Right kidney (tissue), 1 donor: ENCODE measurements around the gene EXPH5.
A peak's percentile ranks its signal among the peaks of the same experiment; 100 is the strongest.

ENCODE experiments used
- DNase-seq: peaks from one replicate; pipeline ENCODE4 v3.0.0-alpha.2; 2016

EXPH5 gene

DNA sequence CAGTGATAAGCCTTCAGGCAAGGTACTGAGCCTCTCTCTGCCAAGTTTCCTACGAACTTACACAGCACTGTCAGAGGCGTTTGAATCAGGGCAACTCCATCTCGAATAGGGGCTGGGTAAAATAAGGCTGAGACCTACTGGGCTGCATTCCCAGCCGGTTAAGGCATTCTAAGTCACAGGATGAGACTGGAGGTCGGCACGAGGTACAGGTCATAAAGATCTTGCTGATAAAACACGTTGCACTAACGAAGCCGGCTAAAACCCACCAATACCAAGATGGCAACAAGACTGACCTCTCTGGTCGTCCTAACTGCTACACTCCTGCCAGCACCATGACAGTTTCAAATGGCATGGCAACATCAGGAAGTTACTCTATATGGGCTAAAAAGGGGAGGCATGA lies 75.0 kb downstream of the EXPH5 start:
- DNase-seq: no peak

DNA sequence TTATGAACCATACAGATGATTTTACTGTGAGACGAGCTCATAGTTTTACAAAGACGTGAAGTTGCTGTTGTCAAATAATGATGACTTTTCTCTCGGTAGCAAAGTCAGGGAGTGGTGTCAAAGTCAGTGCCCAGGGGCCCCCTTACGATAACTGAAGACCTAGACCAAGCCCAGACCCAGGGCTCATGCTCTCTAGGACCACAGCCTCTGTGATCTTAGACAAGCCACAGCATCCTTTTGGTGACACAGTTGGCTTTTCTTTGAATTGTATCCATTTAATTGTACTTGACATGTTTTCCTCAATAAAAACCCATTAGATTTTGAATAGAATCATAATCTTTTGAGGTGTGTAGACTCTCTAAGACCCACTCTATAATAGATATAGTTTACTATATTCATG lies 77.4 kb downstream of the EXPH5 start:
- DNase-seq: no peak

DNA sequence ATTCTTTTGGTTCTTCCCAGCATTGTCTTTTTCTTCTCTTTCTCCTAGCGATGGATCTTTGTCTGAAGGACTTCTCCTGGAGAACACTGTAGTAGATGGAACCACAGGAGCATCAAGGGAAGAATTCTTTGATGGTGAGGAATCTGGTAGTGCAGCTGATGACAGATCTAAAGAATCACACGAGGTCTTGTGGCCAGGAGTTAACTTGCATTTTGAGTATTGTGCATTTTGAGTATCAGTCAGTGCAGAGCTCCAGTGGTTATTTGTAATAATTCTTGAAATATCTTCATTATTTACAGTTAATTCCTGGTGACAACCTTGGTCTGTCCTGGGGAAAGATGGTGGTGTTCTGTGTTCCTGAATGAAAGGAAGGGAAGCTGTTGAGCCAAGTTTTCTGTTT lies 80.9 kb downstream of the EXPH5 start:
- DNase-seq: no peak

DNA sequence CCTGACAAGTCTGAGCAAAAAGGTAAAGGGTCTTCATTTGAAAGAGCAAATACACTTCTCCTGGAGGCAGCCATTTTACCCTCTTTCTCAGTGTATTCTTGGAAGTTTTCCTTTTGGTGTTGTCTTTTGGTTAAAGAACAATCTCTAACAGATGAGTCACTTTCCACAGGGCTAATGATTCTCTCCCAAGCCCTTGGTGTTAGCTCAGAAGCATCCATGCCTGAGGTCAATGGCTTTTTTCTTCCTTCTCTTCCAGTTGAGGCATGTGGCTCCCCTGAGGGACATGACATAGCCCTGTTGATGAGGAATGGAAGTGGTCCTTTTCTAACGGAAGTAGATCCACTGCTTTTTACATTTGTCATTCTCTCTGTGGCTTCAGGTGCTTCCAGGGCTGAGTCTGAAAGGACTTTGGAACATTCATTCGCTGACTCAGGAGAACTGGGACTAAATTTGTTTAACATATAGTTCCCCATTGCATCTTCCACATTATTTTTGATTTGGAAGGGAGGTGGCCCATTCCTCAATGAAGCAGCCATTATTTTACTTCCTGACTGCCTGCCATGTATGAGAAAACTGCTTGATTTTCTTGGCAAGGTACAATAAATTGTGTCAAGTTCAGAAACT lies 81.6 kb downstream of the EXPH5 start:
- DNase-seq: no peak

DNA sequence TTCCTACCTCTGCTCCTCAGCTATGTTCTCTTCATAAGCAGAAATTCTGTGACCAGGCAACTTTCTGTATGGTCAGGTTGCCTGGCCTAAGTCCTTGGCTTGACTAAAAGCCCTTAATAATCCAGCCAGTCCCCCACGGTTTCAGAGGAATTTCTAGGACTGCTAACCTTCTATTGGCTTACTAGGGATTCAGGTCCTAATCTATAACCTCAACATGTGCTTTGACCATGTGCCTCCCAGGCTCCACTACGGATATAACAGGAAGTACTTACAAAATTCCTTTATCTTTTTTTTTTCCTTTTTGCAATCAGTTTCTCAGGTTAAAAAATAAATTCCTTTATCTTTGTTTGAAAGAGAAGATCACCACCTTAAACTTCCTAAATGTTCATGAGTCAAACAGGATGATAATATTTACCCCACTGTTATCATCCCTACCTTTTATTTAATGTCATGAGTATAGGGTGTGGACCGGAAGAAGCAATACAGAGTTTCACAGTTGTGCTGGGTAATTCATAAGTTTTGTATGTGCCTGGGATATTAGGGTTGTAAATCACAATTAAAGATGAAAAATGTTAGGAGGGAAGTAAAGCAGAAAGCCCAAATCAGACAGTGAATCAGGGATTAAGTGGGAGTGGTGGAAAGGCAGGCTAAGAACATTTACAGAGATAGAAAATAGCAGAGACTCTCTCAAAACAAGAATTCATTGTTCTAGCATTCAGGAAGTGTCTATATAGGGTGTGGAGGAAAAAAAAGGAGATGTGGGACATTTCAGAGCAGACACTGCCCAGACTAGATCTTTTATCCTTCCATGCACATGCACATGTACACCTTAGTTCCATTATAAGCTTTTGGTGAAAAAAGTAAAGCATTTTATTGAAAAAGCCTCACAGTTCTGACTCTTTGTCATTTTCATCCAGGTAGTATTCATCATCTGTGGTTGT lies 84.6 kb downstream of the EXPH5 start:
- no peak for DNase-seq

DNA sequence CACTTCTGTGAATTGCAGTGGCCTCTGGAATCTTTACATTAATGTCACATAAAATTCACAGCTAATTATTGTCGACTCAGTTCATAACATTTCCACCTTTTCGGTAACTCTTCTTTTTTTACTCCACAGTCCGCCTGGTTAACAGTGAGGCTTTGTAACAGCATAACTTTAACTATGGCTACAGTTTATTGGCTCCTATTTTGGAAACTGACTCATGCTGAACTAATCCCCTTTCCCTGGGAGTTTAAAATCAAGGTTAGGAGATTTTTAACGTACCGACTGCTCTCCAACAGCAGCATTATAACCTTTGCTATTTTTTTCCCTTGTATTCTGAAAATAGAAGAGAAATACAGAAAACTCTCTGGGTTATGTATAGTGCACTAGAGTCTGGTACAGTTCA lies 92.2 kb downstream of the EXPH5 start:
- DNase-seq: no peak

DNA sequence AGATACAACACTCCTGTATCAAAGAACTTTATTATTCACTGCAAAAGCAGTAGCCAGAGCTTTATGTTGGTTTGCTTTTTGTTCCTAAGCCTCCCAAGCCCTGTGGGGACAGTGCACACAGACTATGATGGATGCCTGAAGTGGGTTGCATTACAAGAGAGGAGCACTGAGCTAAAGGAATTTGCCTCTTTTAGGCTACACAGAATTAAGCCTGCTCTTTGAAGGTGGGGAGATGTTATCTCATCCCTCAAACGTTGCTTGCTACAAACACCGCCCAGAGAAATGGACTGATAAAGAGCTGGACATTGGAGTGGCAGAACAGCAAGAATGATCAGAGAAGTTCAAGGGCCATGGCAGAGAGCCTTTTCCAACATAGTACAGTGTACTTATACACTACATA lies 92.8 kb downstream of the EXPH5 start:
- DNase-seq: no peak

DNA sequence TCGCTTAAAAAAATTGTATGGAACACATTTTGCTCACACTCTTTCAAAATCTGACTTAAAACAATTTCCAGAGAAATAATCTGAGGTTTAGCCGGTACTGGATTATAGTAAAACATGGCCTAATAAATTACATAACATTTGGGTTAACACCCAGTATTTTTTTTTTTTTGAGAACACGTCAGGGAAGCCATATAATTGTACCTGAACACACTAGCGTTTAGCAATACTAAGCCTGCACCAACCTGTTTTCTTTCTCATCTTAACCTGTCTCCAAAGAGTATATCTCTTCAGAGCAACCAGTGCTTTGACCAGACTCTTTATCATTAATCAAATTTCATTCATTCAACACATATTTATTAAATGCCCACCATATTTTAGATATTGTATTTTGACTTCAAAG lies 93.4 kb downstream of the EXPH5 start:
- no peak for DNase-seq

DNA sequence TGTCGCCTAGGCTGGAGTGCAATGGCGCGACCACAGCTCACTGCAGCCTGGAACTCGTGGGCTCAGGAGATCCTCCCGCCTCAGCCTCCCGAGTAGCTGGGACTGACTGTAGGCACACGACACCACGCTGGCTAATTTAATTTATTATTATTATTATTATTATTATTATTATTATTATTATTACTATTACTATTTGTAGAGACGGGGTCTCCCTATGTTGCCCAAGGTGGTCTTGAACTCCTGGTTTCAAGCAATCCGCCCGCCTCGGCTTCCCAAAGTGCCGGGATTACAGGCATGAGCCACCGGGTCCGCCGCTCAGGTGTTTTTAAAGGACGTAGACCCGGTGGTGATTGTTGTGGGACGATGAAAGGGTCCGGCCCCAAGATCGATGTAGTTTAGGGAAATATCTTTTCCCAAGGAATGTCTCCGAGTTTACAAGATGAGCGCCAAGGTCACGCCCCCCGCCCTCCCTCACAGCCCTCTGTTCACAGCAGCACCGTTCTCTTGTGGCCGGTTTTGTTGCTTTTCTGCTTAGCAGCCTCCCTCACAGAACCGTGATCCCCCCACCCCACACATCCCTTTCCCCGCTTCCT lies 94.7 kb downstream of the EXPH5 start:
- peak; percentile 6 for DNase-seq

DNA sequence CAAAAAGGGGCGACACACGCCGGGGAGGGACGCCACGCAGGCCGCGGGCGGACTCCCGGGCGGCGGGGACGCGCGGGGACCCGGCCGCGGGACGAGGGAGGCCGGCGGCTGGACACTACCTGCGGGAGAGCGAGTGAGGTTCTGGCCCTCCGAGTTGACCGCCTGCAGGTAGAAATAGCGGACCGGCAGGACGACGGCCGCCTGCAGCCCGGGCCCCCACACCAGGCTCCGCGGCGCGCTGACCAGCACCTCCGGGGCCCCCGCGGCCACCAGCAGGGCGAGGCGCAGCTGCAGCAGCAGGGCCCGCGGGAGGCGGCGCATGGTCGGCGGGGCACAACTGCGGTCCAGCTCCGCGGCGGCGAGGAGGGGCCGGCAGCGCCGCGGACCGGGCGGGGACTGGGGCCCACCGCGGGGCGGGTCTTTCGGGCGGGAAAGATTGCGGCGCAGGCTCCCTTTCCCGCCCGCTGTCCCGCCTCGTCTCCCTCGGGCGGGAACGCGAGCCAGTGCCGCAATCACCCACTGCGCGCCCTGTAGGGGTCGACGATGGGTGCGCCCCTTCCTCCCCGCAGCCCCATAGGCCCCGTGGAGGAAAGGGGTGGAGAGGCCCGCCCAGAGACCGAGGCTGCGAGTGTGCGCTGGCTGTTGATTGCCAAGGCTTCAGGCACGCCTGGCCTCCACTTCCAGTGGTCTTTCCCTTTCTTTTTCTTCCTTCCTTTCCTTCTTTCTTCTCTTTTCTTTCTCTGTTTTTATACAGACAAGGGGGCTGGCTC lies 95.3 kb downstream of the EXPH5 start, which contains the start of gene POGLUT3:
POGLUT3 (minus strand) TSS at position 339 of the 770 bp plus-strand sequence; CDS start at position 321, 18 bp downstream.
- peak; percentile 91 for DNase-seq

DNA sequence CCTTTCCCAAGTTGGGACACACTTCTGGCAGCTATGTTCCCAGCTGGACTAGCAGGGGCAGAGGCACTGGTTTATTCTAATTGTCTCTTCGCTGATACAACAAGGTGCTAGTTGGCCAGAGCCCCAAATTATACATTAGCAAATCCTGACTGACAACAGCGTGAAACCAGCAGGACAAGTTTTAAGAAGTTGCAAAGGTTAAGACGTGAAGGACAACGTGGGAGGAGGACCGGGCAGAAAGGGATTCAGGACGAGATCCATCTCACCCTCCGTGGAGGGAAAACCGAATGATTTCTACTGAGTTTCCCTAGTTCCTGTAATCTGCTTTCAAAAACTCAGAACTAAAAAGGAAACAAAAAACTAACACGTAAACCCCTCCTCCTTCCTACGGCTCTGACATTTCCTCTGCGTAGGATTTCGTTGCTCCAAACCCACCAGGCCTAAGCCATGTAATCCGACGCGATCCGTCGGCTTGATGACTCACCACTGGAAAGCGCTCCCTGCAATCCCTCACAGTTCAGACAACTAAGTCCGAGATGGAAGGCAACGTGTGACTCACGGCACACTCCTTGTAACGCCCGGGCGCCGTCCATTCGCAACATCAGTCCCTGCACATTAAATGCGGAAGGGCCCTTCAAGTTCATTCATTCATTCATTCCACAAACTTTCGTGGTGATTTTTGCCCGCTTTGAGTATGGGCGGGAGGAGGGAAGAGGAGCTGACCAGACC lies 96.1 kb downstream of the EXPH5 start:
- DNase-seq: no peak

DNA sequence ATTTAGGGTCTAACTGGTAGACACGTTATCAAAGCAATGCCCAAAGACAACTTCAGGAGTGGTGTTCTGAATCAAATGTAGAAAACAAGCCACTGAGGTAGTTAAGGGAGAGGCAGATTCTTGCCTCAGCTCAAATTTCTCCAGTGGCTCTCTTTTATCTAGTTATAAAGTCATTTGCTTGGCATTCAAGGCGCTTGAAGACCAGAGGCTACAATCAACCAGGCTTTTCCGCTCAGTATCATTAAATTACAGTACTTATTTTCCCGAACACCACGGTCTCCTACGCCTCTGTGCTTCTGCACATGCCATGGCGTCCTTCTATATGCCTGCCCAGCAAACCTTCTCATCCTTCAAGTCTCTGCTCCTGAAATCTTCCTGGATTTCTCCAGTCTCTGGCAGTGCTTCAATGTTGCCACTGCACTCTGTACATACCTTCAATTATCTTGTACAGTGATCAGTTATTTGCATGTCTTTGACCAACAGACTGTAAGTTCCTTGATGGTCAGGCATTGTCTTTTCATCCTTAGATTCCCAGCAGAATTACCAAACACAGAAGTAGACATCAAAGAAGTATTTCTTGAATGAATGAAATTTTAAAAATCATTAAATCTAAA lies 96.8 kb downstream of the EXPH5 start:
- DNase-seq: peak; percentile 37

DNA sequence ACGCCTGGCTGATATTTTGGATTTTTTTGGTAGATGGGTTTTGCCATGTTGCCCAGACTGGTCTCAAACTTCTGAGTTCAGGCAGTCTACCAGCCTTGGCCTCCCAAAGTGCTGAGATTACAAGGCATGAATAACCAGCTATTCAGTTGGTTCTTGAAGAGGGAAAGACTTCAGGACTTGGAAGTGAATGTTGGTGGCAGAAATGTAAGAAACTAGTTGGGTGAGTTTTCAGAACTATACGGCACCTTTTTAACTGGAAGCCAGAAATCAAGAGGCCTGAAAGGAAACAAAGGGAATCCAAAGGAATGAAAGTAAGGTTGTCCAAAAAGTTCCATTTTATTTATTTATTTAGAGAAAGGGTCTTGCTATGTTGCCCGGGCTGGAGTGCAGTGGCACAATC lies 98.2 kb downstream of the EXPH5 start:
- DNase-seq: no peak

DNA sequence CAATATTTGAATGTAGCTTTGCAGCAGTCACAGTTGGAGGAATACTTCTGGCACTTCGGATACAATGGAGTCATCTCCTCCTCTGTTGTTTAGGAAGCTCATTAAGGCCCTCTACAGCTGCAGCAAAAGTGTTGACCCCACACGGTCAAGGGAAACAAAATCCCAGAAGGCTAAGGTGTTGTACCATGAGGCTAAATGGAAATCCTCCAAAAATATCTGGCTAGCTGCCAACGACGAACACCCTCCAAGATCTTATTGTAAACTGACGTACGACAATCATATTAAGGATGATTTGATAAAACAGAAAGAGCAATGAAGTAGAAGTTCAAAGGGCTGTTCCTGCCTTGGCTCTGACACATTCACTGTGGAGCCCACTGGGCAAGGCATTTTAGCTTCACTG lies 99.4 kb downstream of the EXPH5 start:
- no peak for DNase-seq

DNA sequence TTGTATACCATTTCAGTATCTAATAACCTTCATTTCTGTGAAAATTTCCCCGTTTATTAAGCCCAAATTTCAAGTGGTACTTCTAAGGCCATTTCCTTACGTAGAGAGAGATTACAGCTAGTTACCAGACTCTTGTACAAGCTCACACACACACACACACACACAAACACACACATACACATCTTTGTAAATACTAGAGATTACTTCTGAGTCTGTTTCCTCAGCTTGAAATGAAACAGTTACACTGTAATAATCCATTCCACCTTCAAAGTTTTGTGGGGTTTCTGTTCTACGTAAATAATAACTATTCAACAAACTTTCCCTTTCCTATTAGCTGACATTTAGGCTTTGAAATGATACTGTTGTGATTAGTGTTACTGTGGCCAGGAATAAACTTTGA lies 101.6 kb downstream of the EXPH5 start:
- no peak for DNase-seq

DNA sequence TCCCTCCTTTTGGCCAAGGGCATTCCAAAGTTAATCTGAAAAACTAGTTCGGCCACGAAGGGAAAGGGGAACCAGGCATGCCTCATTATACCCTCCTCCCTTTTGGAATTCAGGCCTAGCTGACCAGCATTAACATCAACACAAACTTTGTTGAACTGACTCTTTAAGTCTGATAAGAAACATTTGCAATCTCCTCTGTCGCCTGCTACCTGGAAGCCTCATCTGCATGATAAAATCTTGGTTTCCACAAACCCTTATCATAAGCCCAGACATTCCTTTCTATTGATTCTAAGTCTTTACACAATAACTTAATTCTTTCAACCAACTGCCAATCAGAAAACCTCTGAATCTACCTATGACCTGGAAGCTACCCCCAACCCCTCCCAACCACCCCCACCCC lies 106.7 kb downstream of the EXPH5 start:
- no peak for DNase-seq

DNA sequence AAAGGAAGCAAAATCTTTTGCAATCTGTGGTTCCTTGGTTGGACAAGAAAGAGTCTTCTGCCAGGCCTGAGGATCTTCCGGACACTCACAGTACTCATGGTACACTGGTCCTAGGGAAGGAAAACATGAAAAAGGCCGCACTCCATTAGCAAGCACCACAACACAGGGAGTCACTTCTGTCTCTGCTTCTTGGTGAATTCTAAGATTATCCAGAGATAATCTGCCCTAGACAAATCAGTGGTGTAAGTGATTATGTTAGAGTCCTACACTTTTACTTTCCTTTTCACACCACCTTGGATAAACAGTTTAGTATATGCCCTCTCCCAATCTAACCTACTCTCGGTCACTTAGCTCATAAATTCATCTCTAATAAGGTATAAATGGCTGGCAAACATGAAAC lies 107.2 kb downstream of the EXPH5 start:
- no peak for DNase-seq

DNA sequence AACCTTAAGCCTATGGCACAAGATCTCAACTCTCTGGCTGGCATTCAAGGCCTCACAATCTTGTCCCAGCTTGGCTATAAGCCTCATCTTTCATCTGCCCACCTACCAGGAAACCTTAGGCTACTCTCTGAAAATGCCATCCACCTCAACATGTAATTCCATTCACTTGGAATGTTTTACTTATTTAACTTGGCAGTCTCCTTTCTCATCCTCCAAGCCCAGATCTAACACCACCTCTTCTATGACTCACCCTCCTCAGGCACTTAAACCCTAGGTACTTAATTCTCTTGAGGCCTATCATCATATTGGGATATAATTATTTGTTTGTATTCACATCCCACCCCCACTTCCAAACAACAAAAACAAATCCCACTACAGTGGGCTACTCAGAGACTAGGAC lies 110.4 kb downstream of the EXPH5 start:
- no peak for DNase-seq

DNA sequence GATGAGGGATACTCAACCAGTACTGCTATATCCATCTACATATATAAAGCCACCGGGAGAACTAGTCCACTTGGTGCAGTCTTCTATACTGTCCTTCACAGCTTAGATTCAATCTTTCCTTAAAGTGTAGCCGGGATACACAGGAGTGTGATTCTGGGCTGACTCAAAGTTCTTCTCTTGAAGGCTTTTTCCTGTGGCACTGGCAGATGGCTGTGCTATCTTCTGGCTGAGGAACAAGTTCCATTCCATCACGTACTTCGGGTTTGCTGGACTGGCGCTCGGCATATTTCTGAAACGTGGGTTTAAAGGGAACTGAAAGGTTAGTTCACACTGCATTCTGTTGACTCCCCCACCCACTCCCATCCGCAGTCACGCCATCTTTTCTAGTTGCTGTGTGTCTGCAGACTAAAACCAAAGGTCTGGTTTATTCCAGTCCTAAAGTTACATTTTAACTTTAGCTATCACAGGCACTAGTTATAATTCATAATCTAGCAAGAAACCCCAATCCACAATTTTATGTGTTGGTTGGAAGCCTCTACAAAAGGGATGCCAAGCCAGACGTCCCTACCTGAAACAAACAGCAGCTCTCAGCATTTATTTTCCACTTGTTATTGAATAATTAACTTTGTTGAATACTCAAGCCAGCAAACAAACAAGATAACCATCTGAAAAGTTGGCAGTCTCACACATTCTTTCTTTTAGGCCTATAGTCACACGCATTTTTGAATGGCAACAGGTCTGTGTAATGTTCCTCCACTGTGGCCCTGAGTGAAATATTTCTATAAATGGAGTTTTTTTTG lies 118.7 kb downstream of the EXPH5 start:
- no peak for DNase-seq

DNA sequence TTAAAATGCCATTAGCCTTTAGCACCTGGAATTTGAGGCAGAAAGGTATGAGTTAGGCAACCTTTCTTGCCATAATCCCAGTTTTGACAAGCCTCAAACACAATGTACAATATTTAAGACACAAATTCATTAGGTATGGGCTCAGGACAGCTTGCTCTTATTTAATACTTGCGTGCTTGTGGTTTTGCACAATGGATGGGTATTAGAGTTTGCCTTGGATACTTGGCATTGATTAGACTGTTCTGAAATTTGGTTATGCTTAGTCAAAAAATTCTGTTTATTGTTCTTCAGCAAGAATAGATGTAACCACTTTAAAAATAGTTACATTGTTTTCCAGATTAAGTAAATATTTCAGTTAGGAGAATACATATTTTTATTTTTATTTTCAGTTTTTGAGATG lies 120.9 kb downstream of the EXPH5 start:
- no peak for DNase-seq

DNA sequence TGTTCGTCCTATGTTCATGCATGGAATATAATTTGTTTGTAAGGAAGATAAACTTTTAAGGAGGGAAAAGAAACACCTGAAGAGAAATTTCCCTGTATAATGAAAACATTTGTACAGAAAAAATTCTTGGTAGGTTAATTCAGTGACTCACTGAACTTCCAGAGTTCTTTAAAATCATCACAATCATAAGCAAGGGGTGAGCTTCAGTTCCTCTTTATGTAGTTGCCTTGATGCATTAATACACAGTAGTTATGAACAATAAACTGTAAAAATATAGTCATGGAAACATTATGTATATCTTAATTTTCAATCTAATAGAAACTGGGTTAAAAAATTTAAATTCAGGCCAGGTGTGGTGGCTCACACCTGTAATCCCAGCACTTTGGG lies 125.1 kb downstream of the EXPH5 start:
- DNase-seq: no peak
